LNCaP clone FGC (cell line): ENCODE results near the gene RAB26.

Experiments used
- DNase-seq: peaks from one replicate; pipeline ENCODE4 v3.0.0-alpha.2; 2011; ENCODE audit warnings: low read depth
- H3K4me3 ChIP-seq: 2 replicates; pipeline ENCODE4 v1.5.1; 2011; ENCODE audit warnings: mild to moderate bottlenecking, low read depth, low read length, control low read depth
- CTCF ChIP-seq: IDR thresholded peaks from 2 replicates; pipeline ENCODE4 v1.5.1; 2012; ENCODE audit warnings: mild to moderate bottlenecking; ENCODE audit not compliant: control insufficient read depth, insufficient read depth; ENCODE audit errors: extremely low read depth

The RAB26 gene

DNA sequence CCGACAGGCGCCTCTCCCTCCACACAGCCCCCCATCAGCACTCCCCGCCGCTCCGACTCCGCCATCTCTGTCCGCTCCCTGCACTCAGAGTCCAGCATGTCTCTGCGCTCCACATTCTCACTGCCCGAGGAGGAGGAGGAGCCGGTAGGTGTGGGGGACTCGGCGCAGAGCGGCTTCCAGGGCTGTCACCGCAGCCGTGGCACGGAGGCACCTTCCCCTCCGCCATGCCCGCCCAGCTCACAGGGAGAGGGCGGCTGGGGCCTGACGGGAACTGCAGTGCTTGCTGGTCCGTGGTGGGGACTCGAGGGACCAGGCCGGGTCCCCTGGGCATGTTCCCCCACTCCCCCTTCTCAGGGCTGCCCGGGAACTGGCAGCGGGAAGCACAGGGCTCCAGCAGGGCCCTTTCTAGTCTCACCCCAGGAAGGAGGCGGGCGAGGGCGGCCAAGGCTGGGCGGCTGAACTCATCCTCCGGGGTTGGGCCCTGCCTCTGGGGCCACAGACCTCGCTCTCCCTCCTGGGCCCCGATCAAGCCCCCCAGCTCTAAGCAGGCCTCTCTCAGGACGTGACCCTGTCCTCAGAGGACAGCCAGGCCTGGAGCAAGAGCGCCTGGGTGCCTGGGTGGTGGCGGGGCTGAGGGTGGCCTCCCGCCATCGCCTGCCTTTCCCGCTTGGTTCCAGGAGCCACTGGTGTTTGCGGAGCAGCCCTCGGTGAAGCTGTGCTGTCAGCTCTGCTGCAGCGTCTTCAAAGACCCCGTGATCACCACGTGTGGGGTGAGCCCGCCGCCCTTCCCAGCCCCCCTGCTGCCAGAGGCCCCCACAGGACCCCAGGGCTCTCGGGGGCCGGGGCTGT lies 22.4 kb downstream of the RAB26 start:
- no peak for DNase-seq
- no peak overlapping the region for H3K4me3 ChIP-seq
- no peak for TF ChIP-seq CTCF

- H3K4me3 ChIP-seq = no peak overlapping the region
- no peak for TF ChIP-seq CTCF
- DNase-seq = no peak
Observed at GRCh38 chr16:2171601-2172178, 23.3 kb downstream of the RAB26 start.

DNA sequence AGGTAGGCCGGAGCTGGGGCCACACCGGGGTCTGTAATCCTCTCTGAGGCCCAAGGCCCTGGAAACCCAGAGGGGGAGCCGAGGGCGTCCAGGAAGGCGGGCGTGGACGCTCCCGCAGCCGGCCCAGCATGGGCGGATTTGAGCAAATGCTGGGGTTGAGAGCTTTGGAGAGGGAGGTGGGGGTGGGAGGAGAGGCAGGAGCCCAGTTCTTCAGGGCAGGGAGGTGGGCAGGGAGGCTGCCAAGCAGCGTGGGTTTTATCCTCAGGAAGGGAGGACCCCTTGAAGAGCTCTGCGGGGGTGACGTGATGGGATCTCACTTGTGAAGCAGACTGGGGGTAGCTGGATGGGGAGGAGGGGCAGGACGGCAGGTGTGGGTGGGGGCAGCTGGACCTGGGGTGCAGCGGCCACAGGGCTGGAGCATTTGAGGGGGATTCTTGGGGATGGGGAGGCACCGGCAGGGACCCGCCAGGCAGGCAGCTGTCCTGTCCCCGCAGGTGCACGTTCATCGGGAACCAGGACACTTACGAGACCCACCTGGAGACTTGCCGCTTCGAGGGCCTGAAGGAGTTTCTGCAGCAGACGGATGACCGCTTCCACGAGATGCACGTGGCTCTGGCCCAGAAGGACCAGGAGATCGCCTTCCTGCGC lies 24.4 kb downstream of the RAB26 start:
- no peak overlapping the region for H3K4me3 ChIP-seq
- no peak for DNase-seq
- no peak for TF ChIP-seq CTCF

- no peak overlapping the region for H3K4me3 ChIP-seq
- no peak for DNase-seq
- no peak for TF ChIP-seq CTCF
Observed at GRCh38 chr16:2173366-2173765, 24.9 kb downstream of the RAB26 start.

- H3K4me3 ChIP-seq = no peak overlapping the region
- no peak for DNase-seq
- no peak for TF ChIP-seq CTCF
Observed at GRCh38 chr16:2173916-2174315, 25.5 kb downstream of the RAB26 start.

DNA sequence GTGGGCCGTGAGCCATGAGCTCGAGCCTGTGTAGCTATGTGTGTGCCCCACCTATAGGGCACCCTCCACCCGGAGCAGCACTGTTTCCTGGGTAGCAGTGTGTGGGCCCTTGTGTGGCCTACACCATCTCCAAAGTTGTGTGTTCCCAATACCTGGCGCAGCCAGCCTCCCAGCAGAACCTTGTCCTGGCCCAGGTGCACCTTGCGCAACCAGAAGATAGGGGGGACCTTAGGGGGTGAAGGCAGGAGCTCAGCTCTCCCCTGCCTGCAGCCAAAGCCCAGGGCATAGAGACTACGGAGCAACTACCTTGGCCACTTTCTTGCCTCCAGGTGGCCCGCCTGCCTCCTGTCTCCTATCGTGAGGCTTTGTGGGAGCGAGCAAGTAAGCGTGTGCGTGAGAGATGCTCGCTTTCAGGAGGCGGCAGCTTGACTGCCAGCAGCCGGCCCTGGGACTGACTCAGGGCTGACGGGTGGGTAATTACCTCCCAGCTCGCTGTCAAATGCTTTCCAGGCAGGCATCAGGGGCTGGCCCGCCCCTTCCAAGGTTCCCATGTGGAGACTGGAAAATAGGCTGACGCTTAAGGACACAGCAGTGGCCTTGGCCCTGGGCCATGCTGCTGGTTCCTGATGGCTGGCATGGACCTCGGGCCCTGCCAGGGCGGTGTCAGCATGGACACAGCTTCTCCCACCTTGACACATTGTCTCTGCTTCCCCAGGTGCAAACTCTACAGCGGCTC lies 26.1 kb downstream of the RAB26 start:
- DNase-seq = no peak
- no peak for TF ChIP-seq CTCF
- H3K4me3 ChIP-seq = no peak overlapping the region
